Endometrium (tissue), 2 donors: ENCODE results near the gene PLCZ1.
"Not testable (repeated sequence)": the region's sequence is repeated elsewhere in the genome, so short reads cannot be mapped to it uniquely, and the experiment has no call there.

Experiments used
- FAIRE-seq: peaks from 2 replicates; lab custom pipeline; 2012; peaks lifted over from hg19 to GRCh38; lab: Jason Lieb, UNC
- donor health status: control.
- donor health status: control.

PLCZ1 gene, protein sequence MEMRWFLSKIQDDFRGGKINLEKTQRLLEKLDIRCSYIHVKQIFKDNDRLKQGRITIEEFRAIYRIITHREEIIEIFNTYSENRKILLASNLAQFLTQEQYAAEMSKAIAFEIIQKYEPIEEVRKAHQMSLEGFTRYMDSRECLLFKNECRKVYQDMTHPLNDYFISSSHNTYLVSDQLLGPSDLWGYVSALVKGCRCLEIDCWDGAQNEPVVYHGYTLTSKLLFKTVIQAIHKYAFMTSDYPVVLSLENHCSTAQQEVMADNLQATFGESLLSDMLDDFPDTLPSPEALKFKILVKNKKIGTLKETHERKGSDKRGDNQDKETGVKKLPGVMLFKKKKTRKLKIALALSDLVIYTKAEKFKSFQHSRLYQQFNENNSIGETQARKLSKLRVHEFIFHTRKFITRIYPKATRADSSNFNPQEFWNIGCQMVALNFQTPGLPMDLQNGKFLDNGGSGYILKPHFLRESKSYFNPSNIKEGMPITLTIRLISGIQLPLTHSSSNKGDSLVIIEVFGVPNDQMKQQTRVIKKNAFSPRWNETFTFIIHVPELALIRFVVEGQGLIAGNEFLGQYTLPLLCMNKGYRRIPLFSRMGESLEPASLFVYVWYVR

DNA sequence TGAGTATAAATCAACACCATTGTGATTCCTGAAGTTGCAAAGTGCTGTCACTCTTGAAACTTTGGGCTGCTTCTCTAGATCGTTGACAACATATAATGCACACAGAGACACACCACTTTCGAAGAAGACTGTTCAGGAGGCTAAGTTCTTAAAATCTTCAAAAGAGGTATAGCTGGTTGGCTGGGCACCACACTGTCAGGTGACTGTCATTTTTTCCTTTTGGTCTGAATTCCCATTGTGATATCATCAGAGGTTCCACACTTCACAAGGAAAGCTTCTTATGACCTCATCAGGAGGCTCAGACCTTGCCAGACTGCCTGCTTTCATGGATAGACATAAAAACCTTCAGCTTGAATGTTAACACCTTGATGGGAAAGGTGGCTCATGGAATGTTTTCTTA, at the start of gene PLCZ1, which contains the start of gene CAPZA3:
Gene PLCZ1, minus strand, starts transcription at position 194 of the 400 bp plus-strand sequence. CDS start 641 bp downstream, outside the sequence.
Gene CAPZA3, plus strand, starts transcription at position 301 of the 400 bp plus-strand sequence. CDS start 150 bp downstream, outside the sequence.
- no peak for FAIRE-seq

DNA sequence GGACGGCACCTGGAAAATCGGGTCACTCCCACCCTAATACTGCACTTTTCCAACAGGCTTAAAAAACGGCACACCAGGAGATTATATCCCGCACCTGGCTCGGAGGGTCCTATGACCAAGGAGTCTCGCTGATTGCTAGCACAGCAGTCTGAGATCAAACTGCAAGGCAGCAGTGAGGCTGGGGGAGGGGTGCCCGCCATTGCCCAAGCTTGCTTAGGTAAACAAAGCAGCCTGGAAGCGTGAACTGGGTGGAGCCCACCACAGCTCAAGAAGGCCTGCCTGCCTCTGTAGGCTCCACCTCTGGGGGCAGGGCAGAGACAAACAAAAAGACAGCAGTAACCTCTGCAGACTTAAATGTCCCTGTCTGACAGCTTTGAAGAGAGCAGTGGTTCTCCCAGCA, 47.7 kb upstream of the PLCZ1 start:
- FAIRE-seq = not testable (repeated sequence)

DNA sequence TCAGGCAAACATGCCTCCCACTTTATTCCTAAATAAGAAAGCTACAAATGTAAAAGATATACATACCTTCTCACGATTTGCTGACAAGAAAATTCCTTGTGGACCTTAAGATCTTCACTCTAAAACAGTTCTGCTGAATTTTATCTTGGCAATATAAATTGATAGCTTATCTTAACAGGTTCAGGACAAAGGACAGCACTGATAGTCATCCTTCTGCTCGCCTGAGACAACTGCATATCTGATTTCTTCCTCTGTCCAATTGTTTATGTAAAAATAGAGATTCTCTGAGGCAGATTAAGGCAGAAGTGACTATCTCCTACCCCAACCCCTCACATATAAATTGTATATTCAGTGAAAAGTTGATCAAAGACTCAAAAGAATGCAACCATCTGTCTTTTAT, 45.0 kb upstream of the PLCZ1 start:
- no peak for FAIRE-seq

DNA sequence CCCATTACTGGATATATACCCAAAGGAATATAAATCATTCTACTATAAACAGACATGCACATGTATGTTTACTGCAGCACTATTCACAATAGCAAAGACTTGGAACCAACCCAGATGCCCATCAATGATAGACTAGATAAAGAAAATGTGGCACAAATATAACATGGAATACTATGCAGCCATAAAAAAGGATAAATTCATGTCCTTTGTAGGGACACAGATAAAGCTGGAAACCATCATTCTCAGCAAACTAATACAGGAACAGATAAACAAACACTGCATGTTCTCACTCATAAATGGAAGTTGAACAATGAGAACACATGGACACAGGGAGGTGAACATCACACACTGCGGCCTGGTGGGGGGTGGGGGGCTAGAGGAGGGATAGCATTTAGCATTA, 28.7 kb upstream of the PLCZ1 start:
- FAIRE-seq = not testable (repeated sequence)

DNA sequence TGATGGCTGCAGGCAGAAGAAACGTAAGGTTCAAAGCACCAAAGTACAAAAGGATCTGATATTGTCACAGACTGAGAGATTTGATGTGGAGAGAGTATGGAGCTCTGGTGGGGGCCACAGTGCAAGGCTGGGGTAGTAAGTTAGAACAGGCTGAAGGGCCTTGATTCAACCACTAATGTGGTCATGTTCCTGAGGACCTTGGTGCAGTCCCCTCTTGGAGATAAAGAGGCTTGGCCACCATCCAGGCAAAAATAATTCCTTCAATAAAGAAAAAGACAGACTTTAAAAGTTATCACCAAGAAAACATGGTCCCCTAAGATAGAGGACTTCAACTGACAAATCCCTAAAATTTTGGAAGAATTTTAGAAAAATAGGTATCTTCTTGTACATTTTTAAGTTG, 17.5 kb upstream of the PLCZ1 start:
- no peak for FAIRE-seq

DNA sequence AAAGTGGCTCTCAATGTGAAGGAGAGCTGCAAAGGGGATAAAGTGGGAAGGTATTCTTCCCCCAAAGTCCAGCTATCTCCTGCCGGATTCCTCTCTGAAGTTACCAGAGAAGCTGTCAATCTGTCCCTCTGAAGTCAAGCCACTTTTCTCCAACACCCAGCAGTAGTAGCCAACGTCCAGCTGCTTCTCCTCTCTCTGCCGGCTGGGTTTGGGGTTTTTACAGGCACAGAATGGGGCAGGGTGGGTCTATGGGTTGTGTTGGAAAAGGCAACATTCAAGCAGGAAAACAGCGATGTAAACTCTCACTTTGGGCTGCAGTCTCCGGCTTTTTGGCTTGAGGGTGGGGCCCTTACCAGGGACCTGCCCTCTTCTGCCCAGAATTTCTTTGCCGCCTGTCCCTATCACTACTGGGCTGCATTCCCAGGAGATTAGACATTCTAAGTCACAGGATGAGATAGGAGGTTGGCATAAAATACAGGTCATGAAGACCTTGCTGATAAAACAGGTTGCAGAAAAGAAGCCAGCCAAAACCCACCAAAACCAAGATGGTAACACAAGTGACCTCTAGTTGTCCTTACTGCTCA, 16.4 kb upstream of the PLCZ1 start:
- no peak for FAIRE-seq

DNA sequence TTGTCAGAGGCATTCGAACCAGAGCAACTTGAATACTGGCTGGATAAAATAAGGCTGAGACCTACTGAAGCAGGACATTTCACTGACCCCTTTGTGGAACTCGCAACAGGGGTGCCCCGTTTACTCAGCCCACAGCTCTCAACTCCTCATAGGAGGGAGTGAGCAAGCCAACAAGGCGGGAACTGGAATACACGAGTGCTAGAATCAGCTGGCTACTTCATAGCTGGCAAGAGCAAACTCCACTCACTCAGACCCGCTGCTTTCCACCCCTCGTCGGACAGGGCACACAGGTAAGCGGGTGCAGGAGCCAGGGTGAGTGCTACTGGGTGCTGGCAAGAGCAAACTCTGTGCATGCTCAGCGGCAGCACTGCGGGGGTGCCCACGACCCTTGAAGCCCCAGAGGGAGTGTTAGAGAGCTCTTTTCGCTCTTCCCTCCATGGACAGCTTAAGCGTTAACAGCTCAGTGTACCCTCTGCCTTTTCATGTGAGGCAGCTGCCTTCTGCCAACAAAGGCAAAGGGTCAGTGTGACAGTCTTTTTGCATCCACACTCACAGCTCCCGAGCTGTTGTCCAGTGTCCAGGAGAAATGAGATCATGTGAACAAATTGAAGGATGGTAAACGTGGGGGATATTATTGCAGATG, 15.8 kb upstream of the PLCZ1 start:
- no peak for FAIRE-seq

DNA sequence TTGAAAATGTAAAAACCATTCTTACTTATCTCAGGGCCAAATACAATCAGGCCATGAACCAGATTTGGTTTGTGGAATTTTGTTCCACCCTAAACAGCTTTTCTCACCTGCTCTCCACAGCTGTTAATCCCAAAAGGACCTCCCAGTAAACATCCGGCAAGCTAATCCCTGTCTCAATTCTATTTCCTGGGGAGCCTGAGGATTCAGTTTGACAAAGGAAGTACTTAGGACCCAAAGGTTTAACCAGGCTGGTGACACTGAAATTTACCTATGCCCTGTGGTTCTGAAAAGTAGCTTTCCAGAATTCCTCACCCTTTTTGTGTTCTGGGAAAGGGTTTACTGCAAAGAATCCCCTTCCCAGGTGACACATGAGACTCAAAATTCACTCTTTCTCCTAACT, 15.1 kb upstream of the PLCZ1 start:
- FAIRE-seq = no peak

DNA sequence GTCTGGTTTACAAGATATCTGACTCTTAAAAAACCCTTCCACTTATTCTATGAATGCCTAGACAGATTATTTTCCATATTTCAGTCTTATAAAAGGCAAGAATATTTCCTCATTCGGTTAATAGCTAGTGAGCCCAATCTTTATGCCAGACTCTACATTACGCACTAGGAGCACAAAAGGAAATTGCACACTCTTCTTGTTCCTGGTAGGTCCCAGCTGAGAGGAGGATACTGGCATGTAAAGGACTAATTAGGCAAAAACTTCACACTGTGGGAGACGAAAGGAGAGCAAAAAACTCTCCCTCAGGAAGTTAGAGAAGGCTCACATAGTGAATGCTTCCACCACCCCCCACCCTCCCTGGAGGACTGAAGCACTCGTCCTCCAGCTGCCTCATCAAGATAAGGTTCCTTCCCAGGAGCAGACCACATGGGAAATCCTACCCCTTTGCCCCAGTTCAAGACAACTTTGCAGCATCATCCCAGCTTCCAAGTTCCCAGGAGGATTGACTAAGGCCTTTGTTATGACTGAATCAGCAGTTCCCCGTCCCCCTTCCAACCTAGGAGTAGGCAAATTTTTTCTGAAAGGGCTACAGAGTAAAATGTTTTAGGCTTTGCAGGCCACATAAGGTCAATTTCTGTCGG, 14.6 kb upstream of the PLCZ1 start:
- no peak for FAIRE-seq

DNA sequence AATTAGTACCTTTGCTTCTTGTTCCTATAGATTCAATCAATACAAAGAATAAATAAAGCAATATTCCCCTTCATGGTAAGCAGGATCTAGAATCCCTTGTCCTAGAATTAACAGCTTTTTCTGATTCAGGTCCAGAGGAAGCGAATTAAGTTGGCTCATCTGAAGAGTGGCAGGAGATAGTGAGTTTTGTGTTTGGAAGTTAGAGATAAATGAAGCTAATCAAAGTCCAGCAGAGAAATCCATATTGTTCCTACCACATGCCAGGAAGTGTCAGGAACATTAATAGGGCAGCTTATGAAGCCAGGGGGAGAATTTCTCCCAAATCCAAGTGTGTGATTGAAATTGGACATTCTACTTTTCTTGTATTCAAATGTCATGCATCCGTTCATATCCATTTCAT, 14.1 kb upstream of the PLCZ1 start:
- no peak for FAIRE-seq

DNA sequence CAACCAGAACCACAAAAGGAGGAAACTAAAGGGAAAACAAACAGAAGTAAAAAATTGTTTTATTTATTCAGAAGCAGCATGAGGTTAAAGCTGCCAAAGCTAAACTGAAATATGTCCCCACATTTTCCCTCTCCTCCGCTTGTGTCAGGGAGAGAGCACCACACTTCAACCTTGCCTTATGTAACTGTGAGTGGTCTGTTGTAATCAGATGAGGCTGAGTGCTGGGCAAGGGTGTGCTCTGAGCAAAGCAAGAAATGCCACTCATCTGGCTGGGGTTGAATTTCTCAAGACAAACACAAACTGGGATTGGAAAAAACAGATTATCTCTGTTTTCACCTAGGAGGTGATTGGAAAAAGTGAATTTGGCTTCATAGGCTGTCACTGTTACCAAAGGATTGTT, 12.3 kb upstream of the PLCZ1 start:
- no peak for FAIRE-seq

DNA sequence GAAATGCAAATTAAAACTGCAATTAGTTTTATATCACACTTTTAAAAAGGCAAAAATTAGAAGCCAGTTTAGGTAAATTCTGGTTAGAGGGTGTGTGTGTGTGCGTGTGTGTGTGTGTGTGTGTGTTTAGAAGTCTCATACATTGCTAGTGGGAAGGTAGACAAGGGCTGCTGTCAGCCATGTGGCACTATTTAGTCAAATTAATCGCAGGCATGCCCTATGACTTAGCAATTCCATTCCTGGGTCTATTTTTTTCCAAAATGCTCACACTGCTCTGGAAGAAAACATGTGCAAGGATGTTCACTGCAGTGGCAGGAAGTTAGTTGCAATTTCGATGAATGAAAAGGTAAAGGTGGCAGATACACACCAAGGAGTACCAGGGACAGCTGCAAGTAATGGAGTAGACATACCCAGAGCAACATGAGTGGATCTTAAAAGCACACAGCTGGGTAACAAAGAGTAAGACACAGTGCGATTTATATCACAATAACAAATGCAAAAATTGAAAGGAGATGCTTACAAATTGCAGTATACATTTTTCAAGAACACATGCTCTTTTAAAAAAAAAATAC, 11.7 kb upstream of the PLCZ1 start:
- no peak for FAIRE-seq

DNA sequence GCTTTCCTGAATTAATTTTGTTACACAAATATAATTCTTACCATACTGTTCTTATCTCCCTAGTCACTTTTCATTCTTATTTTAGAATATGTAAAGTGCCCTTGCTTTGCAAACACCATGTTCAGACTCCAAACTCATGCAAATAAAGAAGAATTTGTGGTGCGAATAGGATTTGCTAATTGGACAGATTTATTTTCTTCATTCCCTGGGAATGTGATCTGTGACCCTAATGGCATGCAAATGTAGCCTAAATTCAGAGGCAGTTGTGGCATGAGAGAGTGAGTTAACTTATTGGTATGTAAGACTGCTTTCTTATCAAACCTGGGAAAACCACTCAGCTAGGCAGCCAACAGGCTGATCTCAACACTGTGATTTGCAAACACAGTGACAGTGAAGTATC, 10.1 kb upstream of the PLCZ1 start:
- no peak for FAIRE-seq

DNA sequence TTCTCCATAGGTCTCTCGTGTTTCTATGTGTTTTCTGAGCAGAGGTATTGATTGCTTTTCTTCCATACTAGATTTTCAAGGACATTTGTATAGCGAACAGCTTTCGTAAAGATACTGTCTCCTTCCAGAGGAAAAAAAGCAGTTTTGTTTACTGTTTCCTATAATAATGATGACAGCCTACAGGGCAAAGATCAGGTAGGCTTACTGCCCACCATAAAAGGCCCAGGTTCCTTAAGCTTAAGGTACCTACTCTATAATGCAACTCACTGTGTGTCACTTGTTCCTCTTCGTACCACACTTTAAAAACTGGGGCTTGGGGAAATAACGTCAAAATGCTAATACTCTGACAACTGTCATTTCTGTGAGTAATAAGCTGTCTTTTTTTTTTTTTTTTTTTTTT, 6.7 kb downstream of the PLCZ1 start:
- FAIRE-seq = no peak

DNA sequence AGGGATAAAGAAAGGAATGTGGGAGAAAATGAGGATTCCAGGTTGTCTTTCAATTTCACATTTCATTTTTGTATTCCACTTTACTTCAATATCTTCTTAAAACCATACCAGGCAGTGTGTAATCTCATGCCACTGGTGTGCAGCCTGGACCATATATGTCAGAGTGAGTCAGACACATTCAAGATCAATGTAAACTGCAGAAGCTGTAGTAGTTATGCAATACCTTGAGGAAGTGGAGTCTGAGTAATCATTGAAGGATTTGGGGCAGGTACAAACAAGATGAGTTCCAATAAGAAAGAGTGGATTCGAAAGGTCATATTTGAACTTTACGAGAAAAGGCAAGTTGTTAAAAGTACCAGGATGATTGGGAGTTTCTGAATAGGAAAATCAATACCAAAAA, 14.1 kb downstream of the PLCZ1 start:
- FAIRE-seq = no peak

DNA sequence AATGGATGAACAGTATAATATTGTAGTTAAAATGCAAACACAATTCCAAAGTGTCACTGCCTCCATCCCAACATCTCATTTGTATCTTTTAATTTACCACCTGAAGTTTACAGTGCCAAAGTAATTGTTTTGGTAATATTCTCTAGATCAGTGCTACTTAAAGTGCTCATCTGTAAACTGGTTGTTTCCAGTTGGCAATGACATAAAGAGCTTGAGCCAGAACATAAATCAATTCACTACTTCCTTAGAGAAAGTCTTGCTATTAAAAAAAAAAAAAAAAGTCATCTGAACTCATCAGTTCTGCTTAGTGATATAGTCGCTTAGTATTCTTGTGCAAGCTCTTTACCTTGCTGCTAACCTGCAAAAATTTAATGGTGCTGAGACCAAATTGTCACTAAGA, 16.4 kb downstream of the PLCZ1 start:
- FAIRE-seq = no peak

DNA sequence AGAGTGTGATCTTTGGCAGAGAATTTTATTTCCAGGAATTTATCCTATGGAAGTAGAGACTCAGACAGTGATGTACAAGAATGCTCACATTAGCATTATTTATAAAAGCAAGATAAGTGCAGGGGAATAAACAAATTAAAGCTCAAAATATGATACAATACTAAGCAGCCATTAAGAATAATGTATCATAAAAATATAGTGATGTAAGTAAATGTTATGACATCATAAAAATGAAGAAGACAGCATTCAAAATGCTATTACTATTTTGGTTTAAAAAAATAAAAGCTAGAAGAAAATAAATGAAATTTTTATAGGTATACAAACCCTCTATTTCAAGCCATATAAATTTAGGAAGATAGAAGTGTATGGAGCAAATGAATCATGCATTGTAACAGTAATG, 17.1 kb downstream of the PLCZ1 start:
- FAIRE-seq = no peak

DNA sequence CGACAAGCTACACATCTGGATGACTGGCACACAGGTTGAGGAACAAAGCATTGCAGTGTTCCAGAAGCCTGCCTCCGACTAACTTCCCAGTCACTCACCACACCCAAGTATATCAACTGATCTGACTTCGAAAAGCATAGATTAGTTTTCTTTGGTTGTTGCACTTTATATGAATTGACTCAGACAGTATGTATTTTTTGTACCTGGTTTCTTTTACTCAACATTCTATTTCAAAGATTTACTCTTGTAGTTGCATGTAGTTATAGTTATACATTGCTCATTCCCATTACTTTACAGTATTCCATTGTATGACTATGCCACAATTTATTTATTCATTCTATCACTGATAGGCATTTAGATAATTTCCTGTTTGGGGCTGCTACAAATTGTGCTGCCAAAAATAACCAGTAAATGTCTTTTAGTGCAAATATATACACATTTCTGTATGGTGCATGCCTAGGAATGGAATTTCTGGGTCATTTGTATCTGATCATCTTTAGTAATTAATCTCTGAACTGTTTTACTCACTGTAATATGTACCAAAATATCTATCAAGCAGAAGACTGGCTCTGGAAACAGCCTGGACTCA, 17.8 kb downstream of the PLCZ1 start:
- no peak for FAIRE-seq

DNA sequence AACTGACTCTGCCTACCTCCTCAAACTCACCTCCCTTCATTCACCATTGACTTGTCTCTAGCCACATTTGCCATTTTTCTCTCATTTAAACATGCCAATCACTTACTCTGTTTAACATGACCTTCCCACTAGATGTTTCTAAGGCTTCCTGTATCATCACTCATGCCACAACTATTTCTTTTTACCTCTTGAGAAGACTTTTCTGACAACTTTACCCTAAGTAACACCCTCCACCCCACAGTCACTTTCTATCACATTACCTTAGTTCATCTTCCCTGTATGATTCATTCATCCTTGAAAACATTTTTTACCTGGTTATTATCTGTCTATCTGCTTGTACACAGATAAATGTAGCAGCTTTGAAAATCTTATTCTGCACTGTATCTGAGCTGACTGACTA, 19.4 kb downstream of the PLCZ1 start:
- no peak for FAIRE-seq

DNA sequence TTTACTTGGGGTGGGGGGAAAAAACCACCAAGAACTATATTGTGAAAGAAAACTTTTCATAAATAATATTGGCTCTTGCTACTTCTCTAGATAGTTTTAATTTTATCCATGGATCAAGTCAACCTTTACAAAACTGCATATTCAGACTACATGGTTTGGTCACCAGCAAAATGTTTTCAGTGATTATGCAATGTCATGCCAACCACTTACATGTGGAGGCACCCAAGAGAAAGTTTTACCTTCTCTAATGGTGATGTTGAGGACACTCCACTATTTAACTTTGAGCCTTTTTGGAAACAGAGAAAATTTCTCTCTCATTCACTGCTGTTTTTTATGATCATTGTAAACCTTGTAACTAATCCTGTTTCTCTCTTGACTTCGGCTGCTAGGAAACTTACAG, 21.6 kb downstream of the PLCZ1 start:
- no peak for FAIRE-seq

DNA sequence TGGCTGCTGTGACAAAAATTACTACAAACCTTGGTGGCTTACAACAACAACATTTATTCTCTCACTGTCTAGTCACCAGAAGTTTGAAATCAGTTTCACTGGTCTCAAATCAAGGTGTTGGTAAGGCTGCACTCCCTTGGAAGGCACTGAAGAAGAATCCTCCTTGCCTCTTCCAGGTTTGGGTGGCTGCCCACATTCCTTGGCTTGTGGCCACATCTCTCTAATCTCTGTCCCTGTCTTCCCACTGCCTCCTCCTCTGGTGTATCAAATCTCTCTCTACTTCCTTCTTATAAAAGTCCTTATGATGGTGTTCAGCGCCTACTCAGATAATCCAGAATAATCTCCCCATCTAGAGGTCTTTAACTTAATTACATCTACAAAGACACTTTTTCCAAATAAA, 31.0 kb downstream of the PLCZ1 start:
- FAIRE-seq = no peak

DNA sequence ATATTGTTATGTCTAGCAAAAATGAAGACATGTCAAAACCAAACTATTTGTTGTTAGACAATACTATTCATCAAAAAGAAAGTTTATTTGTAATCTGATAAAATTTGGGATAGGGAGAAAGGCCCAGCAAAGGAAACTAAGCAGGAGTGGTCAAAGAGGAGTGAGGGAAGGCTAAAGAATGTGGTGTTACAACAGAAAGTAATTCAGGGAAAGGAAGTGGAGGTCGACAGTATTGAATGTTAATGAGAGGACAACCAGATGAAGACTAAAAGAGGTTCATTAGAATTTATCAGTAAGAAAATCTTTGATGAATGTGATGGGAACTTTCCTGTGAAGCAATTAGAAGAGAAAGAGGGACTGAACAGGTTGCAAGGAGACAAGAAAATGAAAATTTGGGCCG, 33.9 kb downstream of the PLCZ1 start:
- peak; percentile 4 for FAIRE-seq
